ENCODE measurements around the gene ERFL.

- TF ChIP-seq, protein P1, sequence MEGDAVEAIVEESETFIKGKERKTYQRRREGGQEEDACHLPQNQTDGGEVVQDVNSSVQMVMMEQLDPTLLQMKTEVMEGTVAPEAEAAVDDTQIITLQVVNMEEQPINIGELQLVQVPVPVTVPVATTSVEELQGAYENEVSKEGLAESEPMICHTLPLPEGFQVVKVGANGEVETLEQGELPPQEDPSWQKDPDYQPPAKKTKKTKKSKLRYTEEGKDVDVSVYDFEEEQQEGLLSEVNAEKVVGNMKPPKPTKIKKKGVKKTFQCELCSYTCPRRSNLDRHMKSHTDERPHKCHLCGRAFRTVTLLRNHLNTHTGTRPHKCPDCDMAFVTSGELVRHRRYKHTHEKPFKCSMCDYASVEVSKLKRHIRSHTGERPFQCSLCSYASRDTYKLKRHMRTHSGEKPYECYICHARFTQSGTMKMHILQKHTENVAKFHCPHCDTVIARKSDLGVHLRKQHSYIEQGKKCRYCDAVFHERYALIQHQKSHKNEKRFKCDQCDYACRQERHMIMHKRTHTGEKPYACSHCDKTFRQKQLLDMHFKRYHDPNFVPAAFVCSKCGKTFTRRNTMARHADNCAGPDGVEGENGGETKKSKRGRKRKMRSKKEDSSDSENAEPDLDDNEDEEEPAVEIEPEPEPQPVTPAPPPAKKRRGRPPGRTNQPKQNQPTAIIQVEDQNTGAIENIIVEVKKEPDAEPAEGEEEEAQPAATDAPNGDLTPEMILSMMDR (conservative IDR thresholded peaks at IDR 0.05; ENCODE audit: low read length), result no peak
- no peak for TF ChIP-seq EZH2phosphoT487 (IDR thresholded peaks at IDR 0.05; ENCODE audit: borderline replicate concordance, low read depth, low read length)
These were observed 63.9 kb downstream of the ERFL start for GRCh38 chr19:41864374-41864773.

Data from OCI-LY7 (cell line).